ENCODE measurements around the gene ELF5.

DNA sequence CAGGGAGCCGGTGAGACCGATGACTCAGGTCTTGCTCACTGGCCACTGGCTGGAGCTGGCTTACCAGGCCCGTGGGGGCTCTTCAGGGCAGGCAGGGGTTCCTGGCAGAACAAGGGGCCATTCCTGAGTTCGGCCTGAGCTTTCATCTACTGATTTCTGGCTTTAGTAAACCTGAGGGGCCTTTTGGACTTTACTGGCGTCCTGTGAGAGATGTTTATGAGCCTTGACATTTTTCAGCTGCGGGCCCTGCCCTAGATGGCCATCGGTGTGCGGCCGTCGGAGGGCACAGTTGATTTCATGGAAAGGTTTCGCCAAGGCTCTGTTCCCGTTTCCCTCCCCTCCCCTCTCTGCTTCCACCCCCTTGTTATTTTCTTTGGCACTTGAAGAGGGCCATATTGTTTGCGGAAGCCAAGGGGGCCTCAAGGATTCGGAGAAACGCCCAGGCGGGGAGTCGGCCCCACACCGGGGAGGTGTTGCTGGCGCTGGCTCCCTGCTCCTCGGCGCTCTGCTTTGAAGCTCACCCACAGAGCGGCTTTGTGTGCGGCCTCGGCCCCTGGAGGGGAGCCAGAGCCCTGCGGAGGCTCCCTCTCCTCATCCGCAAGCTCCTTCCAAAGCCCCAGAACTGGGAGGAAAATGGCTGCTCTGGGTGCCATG lies 17.7 kb downstream of the ELF5 start:
- TF ChIP-seq, protein P1, sequence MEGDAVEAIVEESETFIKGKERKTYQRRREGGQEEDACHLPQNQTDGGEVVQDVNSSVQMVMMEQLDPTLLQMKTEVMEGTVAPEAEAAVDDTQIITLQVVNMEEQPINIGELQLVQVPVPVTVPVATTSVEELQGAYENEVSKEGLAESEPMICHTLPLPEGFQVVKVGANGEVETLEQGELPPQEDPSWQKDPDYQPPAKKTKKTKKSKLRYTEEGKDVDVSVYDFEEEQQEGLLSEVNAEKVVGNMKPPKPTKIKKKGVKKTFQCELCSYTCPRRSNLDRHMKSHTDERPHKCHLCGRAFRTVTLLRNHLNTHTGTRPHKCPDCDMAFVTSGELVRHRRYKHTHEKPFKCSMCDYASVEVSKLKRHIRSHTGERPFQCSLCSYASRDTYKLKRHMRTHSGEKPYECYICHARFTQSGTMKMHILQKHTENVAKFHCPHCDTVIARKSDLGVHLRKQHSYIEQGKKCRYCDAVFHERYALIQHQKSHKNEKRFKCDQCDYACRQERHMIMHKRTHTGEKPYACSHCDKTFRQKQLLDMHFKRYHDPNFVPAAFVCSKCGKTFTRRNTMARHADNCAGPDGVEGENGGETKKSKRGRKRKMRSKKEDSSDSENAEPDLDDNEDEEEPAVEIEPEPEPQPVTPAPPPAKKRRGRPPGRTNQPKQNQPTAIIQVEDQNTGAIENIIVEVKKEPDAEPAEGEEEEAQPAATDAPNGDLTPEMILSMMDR (IDR thresholded peaks at IDR 0.05), result no peak
- TF ChIP-seq POLR2AphosphoS5 (IDR thresholded peaks at IDR 0.05) (no peak), POLR2A (IDR thresholded peaks at IDR 0.05) (no peak)

Data from transverse colon (tissue), 4 donors.